Kidney (tissue), 14 donors: Measurements from ENCODE around the gene PRDM15. TPM values are rescaled to one million over a fixed set of nuclear protein-coding genes. Genes with fewer than 3 reads are reported as not detected.

Experiments
- DNase-seq, 5 donors: peaks; one replicate each; pipeline ENCODE4 v3.0.0-alpha.2; 2013 to 2020
- FAIRE-seq: peaks from 2 replicates; lab custom pipeline; 2012; peaks lifted over from hg19 to GRCh38; lab: Jason Lieb, UNC
- H3K27ac ChIP-seq, 2 donors: one replicate each; pipeline ENCODE4 v1.7.0; 2013; ENCODE audit warnings: low read depth in 2 of 2, low read length in 2 of 2, inconsistent platforms in 1 of 2
- H3K27me3 ChIP-seq: one replicate; pipeline ENCODE4 v1.7.1; 2013; ENCODE audit warnings: low read length, inconsistent platforms; ENCODE audit not compliant: control insufficient read depth, insufficient read depth
- H3K36me3 ChIP-seq, 3 donors: one replicate each; pipeline versions ENCODE4 v1.7.0 to v1.7.1; 2013; ENCODE audit warnings: low read length in 3 of 3, control low read depth in 1 of 3, inconsistent platforms in 1 of 3; ENCODE audit not compliant: insufficient read depth in 3 of 3, control insufficient read depth in 2 of 3
- H3K4me1 ChIP-seq, 3 donors: one replicate each; pipeline versions ENCODE4 v1.7.0 to v1.7.1; 2013; ENCODE audit warnings: low read length in 3 of 3, inconsistent platforms in 1 of 3, low read depth in 1 of 3; ENCODE audit not compliant: control insufficient read depth in 2 of 3, insufficient read depth in 2 of 3
- H3K4me3 ChIP-seq, 3 donors: one replicate each; pipeline versions ENCODE4 v1.7.0 to v1.8.1; 2013; ENCODE audit warnings: low read length in 3 of 3, control low read depth in 1 of 3, inconsistent platforms in 1 of 3
- H3K9ac ChIP-seq, 3 donors: one replicate each; pipeline versions ENCODE4 v1.7.0 to v1.7.1; 2013; ENCODE audit warnings: low read length in 3 of 3, control low read depth in 1 of 3, inconsistent platforms in 1 of 3
- H3K9me3 ChIP-seq, 3 donors: one replicate each; pipeline versions ENCODE4 v1.7.0 to v1.7.1; 2013; ENCODE audit warnings: low read length in 3 of 3, control low read depth in 1 of 3, inconsistent platforms in 1 of 3; ENCODE audit not compliant: control insufficient read depth in 2 of 3, insufficient read depth in 1 of 3
- CTCF ChIP-seq: IDR thresholded peaks from 3 replicates; pipeline ENCODE4 v1.5.1; 2012; ENCODE audit warnings: mild to moderate bottlenecking, moderate library complexity, borderline replicate concordance; ENCODE audit not compliant: insufficient read depth; ENCODE audit errors: extremely low read depth
- intact Hi-C: fragments of 100-400 bp; cut with DNase I; formaldehyde crosslinking; loops from one replicate; pipeline ENCODE4 v1.11.1; 2022
- polyA plus RNA-seq: library from polyadenylated mRNA; stranded (reverse); fragments of 350-450 nt; fragmentation: Illumina TruSeq; extraction: RNeasy Lipid Tissue Mini Kit (QIAGEN cat#74804); gene quantifications from one replicate; pipeline ENCODE4 v1.2.3, GENCODE V29; 2014; ENCODE audit warnings: low read depth, low replicate concordance; ENCODE audit not compliant: insufficient read depth
- total RNA-seq: library from RNA; stranded (reverse); fragmentation: NEBNext Ultra II Directional; extraction: Animal tissue kit (Norgen Biotek cat#: 25700); gene quantifications from one replicate; pipeline ENCODE4 v1.2.1, GENCODE V29; 2021
- donor health status: control.
- donor health status: control.
- donor health status: control.
- donor health status: control.
- donor health status: control.
- donor health status: DM: yes; HTN: yes; CAD: no.
- donor health status: Normal renal cell carcinoma (clear cell type).

The PRDM15 gene
- total and polyA plus RNA-seq, 2 donors from 2014 or later, result 1.3 to 8.4 TPM

GRCh38 chr21:41901099-41901498, 22.0 kb upstream of the PRDM15 start:
- Histone ChIP-seq H3K4me3 (no peak overlapping the region), H3K36me3 (peaks cover 0 to 6% (median 0%) of the 10 kb centered on the region in 3 donors), H3K9ac (no peak overlapping the region), H3K27ac (no peak overlapping the region), H3K27me3 (no peaks in the 10 kb centered on the region), H3K4me1 (no peaks in the 10 kb centered on the region), H3K9me3 (no peaks in the 10 kb centered on the region)
- DNase-seq (no peak), FAIRE-seq (no peak)
- intact Hi-C loops, result no loop called here
- no peak for TF ChIP-seq CTCF

GRCh38 chr21:41900401-41900800, 21.3 kb upstream of the PRDM15 start:
- peaks cover 0 to 6% (median 0%) of the 10 kb centered on the region in 3 donors for H3K36me3 ChIP-seq

GRCh38 chr21:41899426-41900202, 20.5 kb upstream of the PRDM15 start:
- Histone ChIP-seq H3K9me3 (no peaks in the 10 kb centered on the region), H3K36me3 (peaks cover 0 to 6% (median 0%) of the 10 kb centered on the region in 3 donors), H3K4me1 (no peaks in the 10 kb centered on the region), H3K9ac (no peak overlapping the region), H3K4me3 (no peak overlapping the region), H3K27me3 (no peaks in the 10 kb centered on the region), H3K27ac (no peak overlapping the region)
- no peak for FAIRE-seq
- DNase-seq, result no peak
- intact Hi-C loops, result no loop called here
- no peak for TF ChIP-seq CTCF

More at GRCh38 chr21:41900401-41900800, 21.3 kb upstream of the PRDM15 start:
- Histone ChIP-seq H3K27me3 (no peaks in the 10 kb centered on the region), H3K4me3 (no peak overlapping the region), H3K4me1 (no peaks in the 10 kb centered on the region), H3K27ac (no peak overlapping the region), H3K9ac (no peak overlapping the region), H3K9me3 (no peaks in the 10 kb centered on the region)
- FAIRE-seq (no peak), DNase-seq (no peak)
- intact Hi-C loops, result no loop called here
- TF ChIP-seq CTCF, result no peak
